Measurements from ENCODE around the gene CYP3A5. TPM values are rescaled to one million over a fixed set of nuclear protein-coding genes. Genes with fewer than 3 reads are reported as not detected.

The CYP3A5 gene
- total and polyA plus RNA-seq, 2 of the 13 experiments (the other 11 are each of a cell fraction or from before 2014, with no cell fraction given): 5.7 to 9.3 TPM

- peak; percentile 56; the same call in 1 of the 2 replicates for TF ChIP-seq ZBTB20 (CRISPR knock-in tag; IDR thresholded peaks at IDR 0.05; ENCODE audit: borderline replicate concordance, low read depth)
- peak; percentile 66 for TF ChIP-seq ZNF501 (CRISPR knock-in tag; IDR thresholded peaks at IDR 0.05)
- peak; percentile 55; the same call in 1 of the 2 replicates for TF ChIP-seq ZNF761 (CRISPR knock-in tag; conservative IDR thresholded peaks at IDR 0.05)
- TF ChIP-seq ZNF550 (CRISPR knock-in tag; IDR thresholded peaks at IDR 0.05; ENCODE audit: borderline replicate concordance): no peak
- no peak for TF ChIP-seq TCF7 (IDR thresholded peaks at IDR 0.05; ENCODE audit: low read depth)
- peak; percentile 47; the same call in 1 of the 2 replicates for TF ChIP-seq NR2C2 (CRISPR knock-in tag; IDR thresholded peaks at IDR 0.05; ENCODE audit: borderline replicate concordance)
- TF ChIP-seq ZNF496 (CRISPR knock-in tag; IDR thresholded peaks at IDR 0.05; ENCODE audit: insufficient replicate concordance): no peak
- TF ChIP-seq ZNF512 (CRISPR knock-in tag; IDR thresholded peaks at IDR 0.05): no peak
- TF ChIP-seq ZNF232 (CRISPR knock-in tag; IDR thresholded peaks at IDR 0.05; ENCODE audit: borderline replicate concordance): peak; percentile 96; the same call in 1 of the 2 replicates
- TF ChIP-seq ZNF597 (CRISPR knock-in tag; IDR thresholded peaks at IDR 0.05): no peak
- TF ChIP-seq RCOR2 (CRISPR knock-in tag; IDR thresholded peaks at IDR 0.05): 0 out of 2 replicates have a peak, but pooled peaks have one; percentile 41
- TF ChIP-seq ZNF615 (CRISPR knock-in tag; IDR thresholded peaks at IDR 0.05; ENCODE audit: borderline replicate concordance): no peak
- no peak for TF ChIP-seq SP2 (CRISPR knock-in tag; IDR thresholded peaks at IDR 0.05)
- TF ChIP-seq ZNF451 (CRISPR knock-in tag; IDR thresholded peaks at IDR 0.05): peak; percentile 80; the same call in 1 of the 2 replicates
- TF ChIP-seq ZNF710 (CRISPR knock-in tag; IDR thresholded peaks at IDR 0.05; ENCODE audit: borderline replicate concordance): no peak; the same call in 1 of the 2 replicates
- TF ChIP-seq BORCS8-MEF2B (CRISPR knock-in tag; IDR thresholded peaks at IDR 0.05): peak; percentile 84
- TF ChIP-seq CHD4 (IDR thresholded peaks at IDR 0.05; ENCODE audit: borderline replicate concordance, low read length): no peak
- peak; percentile 51; the same call in 1 of the 2 replicates for TF ChIP-seq TFAP4 (IDR thresholded peaks at IDR 0.05; ENCODE audit: borderline replicate concordance, low read depth)
- no peak for TF ChIP-seq ZNF329 (CRISPR knock-in tag; IDR thresholded peaks at IDR 0.05; ENCODE audit: low read depth)
- TF ChIP-seq ZNF160 (CRISPR knock-in tag; IDR thresholded peaks at IDR 0.05): no peak
- peak; percentile 26; the same call in 1 of the 2 replicates for TF ChIP-seq ZNF121 (CRISPR knock-in tag; IDR thresholded peaks at IDR 0.05)
- TF ChIP-seq RFXAP (CRISPR knock-in tag; IDR thresholded peaks at IDR 0.05; ENCODE audit: borderline replicate concordance): peak; percentile 65; the same call in 1 of the 2 replicates
- TF ChIP-seq POLR2AphosphoS2 (IDR thresholded peaks at IDR 0.05; ENCODE audit: low read depth, low read length): no peak
- TF ChIP-seq ZMAT3 (CRISPR knock-in tag; conservative IDR thresholded peaks at IDR 0.05): peak; percentile 87; the same call in 1 of the 2 replicates
Observed at GRCh38 chr7:99693427-99694200, 13.8 kb upstream of the CYP3A5 start (continued).

Measured in HepG2 (cell line).